Fibroblast of lung (primary cell): ENCODE measurements around the gene PLEKHJ1. TPM values are rescaled to one million over a fixed set of nuclear protein-coding genes. Genes with fewer than 3 reads are reported as not detected.
A peak's percentile ranks its signal among the peaks of the same experiment; 100 is the strongest.

Experiments used
- DNase-seq, 2 donors: peaks; one replicate each; pipeline versions ENCODE4 v3.0.0 to v3.0.0-alpha.2; 2010; ENCODE audit warnings: low read depth in 2 of 2
- H2AFZ ChIP-seq: 2 replicates; pipeline ENCODE4 v1.5.1; 2012; ENCODE audit warnings: low read length, control low read depth, inconsistent platforms
- H3K27ac ChIP-seq: 2 replicates; pipeline ENCODE4 v1.5.1; 2011; ENCODE audit warnings: low read length, control low read depth; ENCODE audit not compliant: insufficient read depth
- H3K27me3 ChIP-seq: 2 replicates; pipeline ENCODE4 v1.5.1; 2011; ENCODE audit warnings: mild to moderate bottlenecking, low read length; ENCODE audit not compliant: control insufficient read depth, insufficient read depth
- H3K36me3 ChIP-seq: 2 replicates; pipeline ENCODE4 v1.5.1; 2011; ENCODE audit warnings: low read length; ENCODE audit not compliant: control insufficient read depth, insufficient read depth
- H3K4me1 ChIP-seq: 2 replicates; pipeline ENCODE4 v1.5.1; 2011; ENCODE audit warnings: low read length; ENCODE audit not compliant: control insufficient read depth, insufficient read depth; ENCODE audit errors: extremely low read depth
- H3K4me2 ChIP-seq: 2 replicates; pipeline ENCODE4 v1.5.1; 2011; ENCODE audit warnings: low read length, control low read depth; ENCODE audit not compliant: insufficient read depth; ENCODE audit errors: extremely low read depth
- H3K4me3 ChIP-seq, 4 experiments: fragments of 200-600 bp in 1 of 4; sonication (generic) in 1 of 4; replicated peaks in 1 of 4; 2 replicates each; pipeline ENCODE4 v1.5.1; 2011 to 2016; ENCODE audit warnings: low read length in 4 of 4, low read depth in 3 of 4, mild to moderate bottlenecking in 3 of 4, control low read depth in 2 of 4, inconsistent platforms in 1 of 4, mixed read lengths in 1 of 4; ENCODE audit not compliant: insufficient read depth in 1 of 4; ENCODE audit errors: control extremely low read depth in 1 of 4
- H3K79me2 ChIP-seq: 2 replicates; pipeline ENCODE4 v1.5.1; 2012; ENCODE audit warnings: mild to moderate bottlenecking, low read length, inconsistent platforms; ENCODE audit not compliant: control insufficient read depth, insufficient read depth
- H3K9ac ChIP-seq: 2 replicates; pipeline ENCODE4 v1.5.1; 2011; ENCODE audit warnings: mild to moderate bottlenecking, low read length, control low read depth; ENCODE audit not compliant: insufficient read depth
- H3K9me3 ChIP-seq: 2 replicates; pipeline ENCODE4 v1.5.1; 2012; ENCODE audit warnings: low read depth, low read length; ENCODE audit not compliant: control insufficient read depth, insufficient read depth
- H4K20me1 ChIP-seq: 2 replicates; pipeline ENCODE4 v1.5.1; 2011; ENCODE audit warnings: low read length; ENCODE audit not compliant: control insufficient read depth, insufficient read depth; ENCODE audit errors: extremely low read depth
- CTCF ChIP-seq, 2 donors: IDR thresholded peaks in 1 of 2; conservative IDR thresholded peaks in 1 of 2; 1 replicate in 1 of 2; 2 replicates in 1 of 2; pipeline ENCODE4 v1.5.1; 2011 to 2012; ENCODE audit warnings: low read length in 2 of 2, control low read depth in 1 of 2, inconsistent platforms in 1 of 2, low read depth in 1 of 2, mild to moderate bottlenecking in 1 of 2
- EZH2 ChIP-seq: IDR thresholded peaks from 2 replicates; pipeline ENCODE4 v1.5.1; 2012; ENCODE audit warnings: low read length, control low read depth, mild to moderate bottlenecking; ENCODE audit errors: missing control alignments
- polyA plus RNA-seq, 2 donors: library from polyadenylated mRNA; depleted of rRNA in 1 of 2; stranded (reverse) in 1 of 2; unstranded in 1 of 2; fragments of >200 nt; gene quantifications; 2 replicates each; pipeline ENCODE4 v1.2.1, GENCODE V29; 2011 to 2012; ENCODE audit warnings: missing spikeins in 1 of 2
- total RNA-seq: library from RNA; depleted of rRNA; stranded (reverse); fragments of >200 nt; gene quantifications from 2 replicates; pipeline ENCODE4 v1.2.1, GENCODE V29; 2014

PLEKHJ1 gene
- total and polyA plus RNA-seq, 2 donors (not counting 1 experiment from before 2014, with no cell fraction given) = 34.9 to 61.3 TPM

- TF ChIP-seq EZH2 (no peak), CTCF (conservative IDR thresholded peaks at IDR 0.05 in 1 of 2, IDR thresholded peaks at IDR 0.05 in 1 of 2; ENCODE audit: low read depth in 1 of 2, low read length in 2 of 2) (no peak)
- H3K4me1 ChIP-seq = no peaks in the 10 kb centered on the region
- H3K27ac ChIP-seq = no peak overlapping the region
- no peaks in the 10 kb centered on the region for H4K20me1 ChIP-seq
- H3K4me3 ChIP-seq = no peak overlapping the region
- DNase-seq = no peak
- H3K36me3 ChIP-seq = peaks cover 38% of the 10 kb centered on the region
- no peak overlapping the region for H2AFZ ChIP-seq
- H3K9me3 ChIP-seq = no peaks in the 10 kb centered on the region
- no peak overlapping the region for H3K9ac ChIP-seq
- H3K27me3 ChIP-seq = no peaks in the 10 kb centered on the region
- no peak overlapping the region for H3K4me2 ChIP-seq
- peaks cover 39% of the 10 kb centered on the region for H3K79me2 ChIP-seq
These were observed 4.4 kb downstream of the PLEKHJ1 start for GRCh38 chr19:2231621-2232221.

- Histone ChIP-seq H3K27me3 (no peaks in the 10 kb centered on the region), H3K4me1 (no peaks in the 10 kb centered on the region), H3K9me3 (no peaks in the 10 kb centered on the region), H3K79me2 (peaks cover 39% of the 10 kb centered on the region), H3K4me3 (no peak overlapping the region), H3K36me3 (peaks cover 42% of the 10 kb centered on the region), H3K4me2 (no peak overlapping the region), H2AFZ (no peak overlapping the region), H4K20me1 (no peaks in the 10 kb centered on the region), H3K9ac (no peak overlapping the region), H3K27ac (no peak overlapping the region)
- no peak for TF ChIP-seq EZH2
- no peak for TF ChIP-seq CTCF (conservative IDR thresholded peaks at IDR 0.05 in 1 of 2, IDR thresholded peaks at IDR 0.05 in 1 of 2; ENCODE audit: low read depth in 1 of 2, low read length in 2 of 2)
- DNase-seq = peak in 1 of 2 donors; percentile 51
These were observed 5.2 kb downstream of the PLEKHJ1 start for GRCh38 chr19:2230807-2231533.

GRCh38 chr19:2230033-2230531 lies 6.0 kb downstream of the PLEKHJ1 start:
- Histone ChIP-seq H3K4me1 (no peaks in the 10 kb centered on the region), H3K9ac (no peak overlapping the region), H3K79me2 (peaks cover 31% of the 10 kb centered on the region), H3K36me3 (peaks cover 51% of the 10 kb centered on the region), H3K4me3 (no peak overlapping the region), H3K9me3 (no peaks in the 10 kb centered on the region), H3K27me3 (no peaks in the 10 kb centered on the region), H3K4me2 (no peak overlapping the region), H4K20me1 (no peaks in the 10 kb centered on the region), H3K27ac (no peak overlapping the region), H2AFZ (no peak overlapping the region)
- TF ChIP-seq CTCF (conservative IDR thresholded peaks at IDR 0.05 in 1 of 2, IDR thresholded peaks at IDR 0.05 in 1 of 2; ENCODE audit: low read depth in 1 of 2, low read length in 2 of 2) (no peak), EZH2 (no peak)
- DNase-seq = no peak
